Measurements from ENCODE around the gene IFNGR1.
"Not testable (repeated sequence)": the region's sequence is repeated elsewhere in the genome, so short reads cannot be mapped to it uniquely, and the experiment has no call there.

Gene IFNGR1

DNA sequence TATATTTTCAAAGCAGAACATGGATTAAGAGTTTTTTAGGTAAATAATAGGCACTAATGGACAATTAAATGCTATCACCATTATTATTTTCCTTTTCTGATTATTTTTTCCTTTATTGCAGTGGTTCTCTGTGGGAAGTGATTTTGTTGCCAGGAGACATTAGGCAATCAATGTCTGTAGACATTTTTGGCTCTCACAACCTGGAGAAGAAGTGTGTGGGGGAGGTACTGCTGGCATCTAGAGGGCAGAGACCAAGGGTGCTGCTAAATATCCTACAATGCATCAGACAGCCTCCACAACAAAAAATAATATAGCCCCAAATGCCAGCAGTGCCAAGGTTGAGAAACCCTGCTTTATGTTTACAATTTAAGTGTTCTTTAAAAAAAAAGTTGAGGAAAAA is 8.3 kb downstream of the IFNGR1 start:
- no peak for DNase-seq

DNA sequence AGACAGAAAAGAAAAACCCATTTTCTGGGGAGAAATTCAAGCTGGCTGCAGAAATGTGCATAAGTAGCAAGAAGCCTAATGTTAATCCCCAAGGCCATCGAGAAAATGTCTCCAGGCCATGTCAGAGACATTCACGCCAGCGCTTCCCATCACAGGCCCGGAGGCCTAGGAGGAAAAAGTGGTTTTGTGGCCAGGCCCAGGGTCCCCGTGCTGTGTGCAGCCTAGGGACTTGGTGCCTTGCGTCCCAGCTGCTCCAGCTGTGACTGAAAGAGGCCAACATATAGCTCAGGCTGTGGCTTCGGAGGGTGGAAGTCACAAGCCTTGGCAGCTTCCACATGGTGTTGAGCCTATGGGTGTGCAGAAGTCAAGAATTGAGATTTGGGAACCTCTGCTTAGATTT is 10.9 kb downstream of the IFNGR1 start:
- DNase-seq, result no peak

DNA sequence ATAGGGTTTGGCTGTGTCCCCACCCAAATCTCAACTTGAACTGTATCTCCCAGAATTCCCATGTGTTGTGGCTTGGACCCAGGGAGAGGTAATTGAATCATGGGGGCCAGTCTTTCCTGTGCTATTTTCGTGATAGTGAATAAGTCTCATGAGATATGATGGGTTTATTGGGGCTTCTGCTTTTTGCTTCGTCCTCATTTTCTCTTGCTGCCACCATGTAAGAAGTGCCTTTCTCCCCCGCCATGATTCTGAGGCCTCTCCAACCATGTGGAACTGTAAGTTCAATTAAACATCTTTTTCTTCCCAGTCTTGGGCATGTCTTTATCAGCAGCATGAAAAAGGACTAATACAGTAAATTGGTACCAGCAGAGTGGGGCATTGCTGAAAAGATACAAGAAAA is 11.7 kb downstream of the IFNGR1 start:
- not testable (repeated sequence) for DNase-seq

DNA sequence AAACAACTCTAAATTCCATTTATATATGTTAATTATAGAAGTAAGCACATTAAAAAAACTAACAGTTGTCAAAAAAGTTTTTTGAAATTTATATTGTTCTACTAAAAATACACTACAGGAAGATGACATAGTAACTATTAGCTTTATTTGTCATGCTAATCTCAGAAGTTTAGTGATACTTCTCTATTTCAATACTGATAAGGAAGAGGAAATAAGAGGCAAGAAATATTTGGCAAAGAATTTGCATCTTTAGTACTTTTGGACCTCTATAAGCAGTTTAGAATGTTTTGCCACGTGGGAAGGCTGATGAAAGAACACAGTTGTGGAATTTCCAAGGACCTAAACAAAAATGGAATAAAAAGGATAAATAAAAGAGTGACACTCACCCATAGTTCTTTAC is 12.6 kb downstream of the IFNGR1 start:
- no peak for DNase-seq

DNA sequence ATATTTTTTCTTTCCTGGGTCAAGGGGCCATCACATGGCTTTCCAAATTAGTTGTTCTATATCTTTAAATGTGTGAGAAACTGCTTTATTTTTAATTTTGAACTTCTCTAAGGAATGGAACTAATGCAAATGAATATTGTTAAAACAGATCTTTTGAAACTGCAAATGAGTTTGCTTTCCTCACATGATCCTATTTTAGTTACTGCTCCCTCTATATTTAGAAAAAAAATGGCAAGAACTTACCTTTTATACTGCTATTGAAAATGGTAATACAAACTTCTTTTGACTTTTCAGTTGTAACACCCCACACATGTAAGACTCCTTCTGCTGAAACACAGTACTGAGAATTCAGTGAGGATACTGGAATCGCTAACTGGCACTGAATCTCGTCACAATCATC is 15.9 kb downstream of the IFNGR1 start:
- no peak for DNase-seq

DNA sequence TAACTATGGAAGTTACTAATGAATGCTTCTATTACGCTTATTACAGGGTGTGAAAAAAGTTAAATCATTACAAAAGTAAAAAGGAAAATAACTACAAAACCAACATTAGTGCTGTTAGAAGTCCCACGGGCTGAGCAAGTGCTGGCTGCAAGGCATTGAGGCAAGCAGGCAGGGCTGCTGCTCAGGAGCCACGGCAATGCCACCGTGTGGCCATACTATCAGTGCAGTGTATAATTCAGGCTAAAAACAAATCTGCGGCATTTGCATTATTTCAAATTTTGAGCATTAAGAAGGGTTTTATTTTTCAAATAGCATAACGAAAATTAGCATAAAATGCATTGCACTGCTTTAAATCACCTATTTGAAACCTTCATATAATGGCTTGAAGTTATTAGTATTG is 17.1 kb downstream of the IFNGR1 start:
- DNase-seq, result no peak

DNA sequence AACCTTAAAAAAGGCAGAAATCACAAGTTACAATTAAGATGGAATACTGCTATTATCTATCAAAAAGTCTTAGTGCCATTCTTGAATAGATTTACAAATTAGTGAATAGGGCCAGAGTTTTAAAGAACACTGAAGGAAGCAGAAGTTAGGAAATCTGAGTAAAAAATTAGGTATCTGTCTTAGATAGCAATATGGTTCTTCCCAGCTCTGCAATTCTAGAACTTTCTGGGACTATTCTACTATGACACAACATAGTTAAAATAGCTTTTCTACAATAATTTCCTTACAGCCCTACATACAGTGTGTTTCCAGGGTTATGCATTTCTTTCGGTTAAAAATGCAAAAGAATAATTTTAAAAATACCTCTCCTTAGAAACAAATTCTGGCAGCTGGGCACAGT is 18.2 kb downstream of the IFNGR1 start:
- no peak for DNase-seq

DNA sequence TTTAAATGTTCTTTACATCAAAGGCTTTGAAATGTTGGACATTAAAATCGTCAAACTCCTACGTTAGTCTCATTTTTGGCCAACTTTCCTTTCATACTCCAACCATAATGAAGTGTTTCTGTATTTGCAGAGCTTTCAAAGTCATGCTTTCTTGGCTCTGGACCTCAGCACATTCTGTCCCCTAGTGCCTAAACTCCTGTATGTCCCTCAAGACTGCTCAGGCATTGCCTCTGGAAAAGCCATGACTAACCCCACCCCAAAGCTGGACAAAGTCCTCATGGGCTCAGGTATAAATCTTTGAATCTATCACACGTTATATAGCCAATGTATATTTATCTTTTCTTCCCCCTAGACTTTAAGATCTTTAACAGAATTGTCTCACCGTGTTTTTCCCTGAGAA is 18.9 kb downstream of the IFNGR1 start:
- DNase-seq, result no peak

DNA sequence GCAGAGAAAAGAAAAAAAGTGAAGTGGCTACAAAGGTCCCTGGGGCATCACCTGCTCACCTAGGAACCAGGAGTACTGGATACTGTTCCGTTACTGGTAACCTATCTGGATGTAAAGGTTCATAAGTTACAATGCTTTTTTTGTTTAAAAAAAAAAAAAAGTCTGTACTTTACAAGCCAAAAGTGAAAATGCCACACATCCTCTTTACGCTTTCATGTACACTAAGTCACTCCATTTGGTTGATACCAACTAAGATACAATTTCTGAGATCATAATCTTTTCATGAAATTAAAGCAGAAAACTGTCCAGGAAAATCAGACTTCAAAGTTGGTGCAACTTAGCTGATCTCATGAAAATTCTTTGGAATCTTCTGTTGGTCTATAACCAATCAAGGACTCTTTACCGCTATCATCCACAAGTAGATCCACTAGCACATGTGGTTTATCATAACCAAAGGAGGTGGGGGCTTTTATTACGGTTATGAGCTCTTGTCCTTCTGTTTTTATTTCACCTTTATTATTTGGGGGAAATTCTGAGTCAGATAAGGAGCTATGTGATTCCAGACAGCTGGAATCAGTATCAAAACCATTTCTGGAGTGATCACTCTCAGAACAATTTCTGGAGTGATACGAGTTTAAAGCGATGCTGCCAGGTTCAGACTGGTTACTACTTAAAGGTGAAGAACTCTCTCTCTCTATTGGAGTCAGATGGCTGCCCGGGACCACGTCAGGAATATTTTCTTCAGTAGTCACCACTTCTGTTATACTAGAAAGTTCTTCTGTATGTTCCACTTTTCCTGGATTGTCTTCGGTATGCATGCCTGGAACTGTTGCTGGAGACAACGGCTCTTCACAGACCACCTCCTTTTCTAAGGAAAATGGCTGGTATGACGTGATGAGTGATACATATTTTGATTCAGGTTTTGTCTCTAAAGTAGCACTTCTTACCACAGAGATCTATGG is 21.2 kb downstream of the IFNGR1 start:
- no peak for DNase-seq

DNA sequence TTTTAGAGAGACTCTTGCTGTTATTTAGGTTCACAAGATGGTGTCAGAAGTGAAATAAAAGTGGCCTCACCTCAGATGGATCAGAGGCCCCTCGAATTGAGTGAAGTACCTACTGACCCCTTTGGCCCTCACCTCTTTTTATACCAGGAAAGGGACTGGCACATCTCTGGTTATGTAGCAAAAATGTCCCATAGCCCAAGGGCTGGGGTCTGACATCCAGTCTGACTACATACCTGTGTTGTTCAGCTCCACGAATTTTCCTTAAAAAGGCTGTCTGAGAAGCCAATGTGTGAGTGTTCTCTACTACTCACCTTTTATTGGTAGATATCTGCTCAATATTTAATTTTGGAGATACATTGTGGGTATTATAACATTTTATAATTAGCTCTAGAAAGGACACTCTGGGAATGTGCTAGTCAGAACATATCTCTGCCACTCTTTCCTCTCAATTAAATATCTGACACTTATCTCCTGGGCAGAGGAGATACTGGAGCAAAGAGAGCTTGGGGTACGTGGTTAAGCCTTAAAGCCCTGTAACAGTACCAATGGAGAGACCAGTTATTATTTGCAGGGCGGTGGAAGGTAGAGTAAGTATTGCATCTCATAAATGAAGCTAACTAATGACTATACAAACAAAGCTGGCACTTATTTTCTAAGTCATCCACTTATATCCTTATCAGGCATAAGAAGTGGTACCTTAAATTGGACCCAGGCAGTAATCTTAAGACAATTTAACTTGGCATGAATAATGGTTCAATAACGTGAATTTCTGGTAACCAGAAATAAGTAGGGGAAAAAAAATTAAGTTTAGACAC is 25.7 kb downstream of the IFNGR1 start:
- no peak for DNase-seq

DNA sequence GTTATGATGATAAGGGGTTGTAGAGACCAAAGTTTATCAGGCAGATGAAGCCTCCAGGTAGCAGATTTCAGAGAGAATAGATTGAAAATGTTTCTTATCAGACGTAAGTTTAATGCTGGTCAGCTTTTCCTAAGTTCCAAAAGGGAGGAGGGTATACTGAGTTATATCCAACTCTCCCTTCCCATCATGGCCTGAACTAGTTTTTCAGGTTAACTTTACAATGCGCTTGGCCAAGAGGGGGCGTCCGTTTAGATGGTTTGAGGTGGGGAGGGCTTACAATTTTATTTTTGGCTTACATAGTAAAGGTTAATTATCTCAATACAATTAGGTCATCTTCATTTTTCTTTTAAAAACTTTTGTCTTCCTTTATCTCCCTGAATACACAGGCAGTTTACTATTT is 26.4 kb downstream of the IFNGR1 start:
- no peak for DNase-seq

DNA sequence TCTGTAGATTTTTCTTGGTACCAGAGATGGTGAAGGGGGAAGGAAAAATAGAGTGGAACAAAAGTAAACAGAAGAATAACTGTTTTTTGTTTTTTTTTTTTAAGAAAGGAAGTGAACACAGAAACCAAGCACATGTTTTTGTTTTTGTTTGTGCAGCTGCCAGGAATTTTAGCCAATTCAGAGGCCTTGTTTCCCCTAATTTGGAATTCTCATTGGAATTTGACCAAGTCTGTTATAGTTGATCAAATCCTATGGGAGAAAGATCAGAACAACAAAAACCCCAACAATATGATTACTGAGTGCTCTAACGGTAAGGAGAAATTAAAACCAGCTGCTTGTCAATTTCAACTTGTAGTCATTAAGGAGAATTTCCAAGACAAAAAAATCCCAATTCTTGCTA is 27.5 kb downstream of the IFNGR1 start:
- DNase-seq, result no peak

DNA sequence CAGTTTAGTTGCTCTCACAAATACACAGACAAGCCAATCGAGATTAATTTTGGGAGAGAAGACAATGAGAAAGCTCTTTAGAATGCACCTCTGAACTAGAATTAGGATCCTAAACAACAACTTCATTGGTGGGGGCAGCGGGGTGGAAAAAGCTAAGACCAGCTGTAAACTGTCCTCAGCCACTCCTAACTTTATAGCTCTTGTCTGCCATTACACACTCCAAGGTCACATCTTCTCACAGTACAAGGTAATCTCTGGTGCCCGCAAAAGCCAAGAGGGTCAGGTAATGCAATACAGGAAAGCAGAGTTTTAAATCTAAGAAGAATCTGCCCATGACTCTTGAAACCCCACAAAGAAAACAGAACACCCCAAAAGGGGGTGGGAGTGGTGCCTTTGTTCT is 27.9 kb downstream of the IFNGR1 start:
- DNase-seq, result no peak

DNA sequence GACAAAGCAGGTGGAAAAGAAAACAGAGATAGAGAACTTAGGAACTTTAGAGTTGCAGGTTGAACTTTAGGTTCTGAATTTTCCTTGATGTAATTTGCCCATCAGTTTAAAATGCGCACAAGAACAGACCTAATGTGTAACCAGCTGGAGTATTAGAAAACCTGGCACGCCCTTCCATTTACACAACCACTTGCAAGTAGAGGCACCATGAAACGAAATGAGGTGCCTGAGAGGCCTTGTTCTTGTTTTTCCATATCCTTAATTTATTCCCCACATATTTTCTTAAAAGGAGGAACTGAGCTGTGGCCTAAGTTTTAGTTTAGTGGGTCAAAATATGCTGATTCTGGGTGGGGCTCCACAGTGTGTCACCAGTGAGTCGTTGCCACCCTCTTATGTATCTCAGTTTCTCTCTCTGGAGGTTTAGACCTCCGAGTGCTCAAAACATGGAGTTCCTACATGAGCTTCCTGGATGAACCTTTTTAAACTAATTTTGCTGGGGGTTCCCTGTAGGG is 28.5 kb downstream of the IFNGR1 start:
- no peak for DNase-seq

DNA sequence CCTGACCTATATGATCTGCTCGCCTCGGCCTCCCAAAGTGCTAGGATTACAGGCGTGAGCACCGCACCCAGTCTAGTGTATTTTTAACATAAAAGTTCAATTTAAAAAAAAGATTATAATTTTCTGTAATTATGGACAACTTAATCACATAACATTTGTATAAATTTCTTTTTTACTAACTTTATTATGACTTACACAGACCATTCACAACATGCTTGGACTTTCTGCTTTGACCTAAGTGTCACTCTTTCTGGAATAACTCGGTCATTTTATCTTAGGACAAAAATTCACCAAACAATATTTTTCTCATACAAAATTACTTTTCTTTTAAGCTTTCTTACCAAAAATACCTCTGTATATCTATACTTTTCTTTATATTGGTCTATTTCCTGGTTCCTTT is 30.3 kb downstream of the IFNGR1 start:
- no peak for DNase-seq

DNA sequence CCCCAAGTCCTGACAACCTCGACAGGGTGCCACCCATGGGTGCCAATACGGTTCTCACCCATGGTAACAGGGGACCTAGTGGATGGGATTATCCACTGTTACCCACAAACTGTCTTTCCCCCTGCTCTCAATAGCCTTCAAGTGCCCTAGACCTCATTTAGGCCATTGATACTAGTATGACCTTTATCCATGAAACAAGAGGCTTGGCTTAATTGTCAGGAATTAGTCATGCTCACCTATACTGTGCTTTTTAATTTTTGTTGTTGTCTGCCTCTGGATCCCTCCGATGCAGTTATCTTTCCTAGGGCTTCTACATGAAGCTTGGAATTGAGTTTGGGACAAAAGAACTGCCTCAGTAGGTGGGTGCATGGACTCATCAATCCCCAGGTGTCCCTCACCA is 33.9 kb downstream of the IFNGR1 start:
- no peak for DNase-seq

DNA sequence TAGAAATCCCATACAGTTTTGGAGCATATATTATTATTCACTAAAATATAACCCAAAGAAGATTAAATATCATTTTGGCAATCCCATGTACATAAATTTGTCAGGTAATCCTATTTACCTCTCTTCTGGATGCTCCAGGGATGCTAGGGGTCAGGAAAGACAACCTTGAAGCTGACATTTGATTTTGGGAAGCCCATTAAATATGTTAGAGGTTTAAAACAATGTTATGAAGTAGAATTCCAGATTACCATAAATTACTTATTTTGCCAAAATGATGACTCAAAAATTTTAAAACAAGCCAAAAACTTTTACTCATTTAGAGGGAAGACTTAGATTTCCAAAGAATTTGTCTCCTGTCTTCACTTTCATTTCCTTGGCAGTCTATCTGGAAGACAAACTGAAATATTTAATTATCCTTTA is 36.5 kb downstream of the IFNGR1 start:
- no peak for DNase-seq

DNA sequence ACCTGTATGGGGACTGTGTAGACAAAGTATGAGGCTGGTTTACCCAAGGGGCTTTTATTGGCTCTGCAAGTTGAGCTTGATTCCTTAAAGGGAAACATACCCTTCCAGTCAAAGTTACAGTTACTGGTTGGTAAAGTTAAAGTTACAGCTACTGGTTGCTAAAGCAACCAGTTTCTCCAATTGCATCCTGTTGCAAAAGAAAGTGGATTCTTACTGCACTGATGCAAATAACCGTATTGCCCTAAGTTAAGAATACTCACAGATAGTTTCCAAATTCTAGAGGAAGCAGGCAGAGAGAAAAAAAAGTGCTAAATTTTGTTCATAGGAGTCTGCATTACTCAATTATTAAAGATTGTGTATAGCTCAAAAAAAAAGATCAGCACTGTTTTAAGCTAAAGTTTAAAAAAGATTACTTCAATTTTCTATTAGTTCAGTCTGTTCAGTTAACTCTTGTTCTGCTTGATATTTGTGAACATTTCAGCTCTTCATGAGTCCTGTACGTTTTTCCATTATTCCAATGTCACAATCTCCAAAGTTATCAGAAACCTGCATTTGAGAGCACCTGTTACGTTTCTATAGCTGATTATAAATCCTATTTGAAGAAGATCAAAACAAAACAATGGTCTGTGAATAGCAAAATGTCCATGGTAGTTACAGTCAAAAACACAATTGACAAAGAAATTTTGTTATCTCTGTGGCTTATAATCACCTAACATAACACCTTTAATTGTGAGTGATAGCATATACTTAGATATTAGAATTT is 37.1 kb downstream of the IFNGR1 start:
- no peak for DNase-seq

DNA sequence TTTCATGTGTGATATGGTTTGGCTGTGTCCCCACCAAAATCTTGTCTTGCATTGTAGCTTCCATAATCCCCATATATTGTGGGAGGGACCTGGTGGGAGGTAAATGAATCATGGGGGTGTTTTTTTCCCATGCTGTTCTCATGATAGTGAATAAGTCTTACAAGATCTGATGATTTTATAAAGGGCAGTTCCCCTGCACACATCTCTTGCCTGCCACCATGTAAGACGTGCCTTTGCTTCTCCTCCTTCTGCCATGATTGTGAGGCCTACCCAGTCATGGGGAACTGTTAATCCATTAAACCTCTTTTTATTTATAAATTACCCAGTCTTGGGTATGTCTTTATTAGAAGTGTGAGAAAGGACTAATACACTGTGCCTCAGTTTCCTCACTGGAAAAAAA is 41.6 kb downstream of the IFNGR1 start:
- DNase-seq, result no peak

DNA sequence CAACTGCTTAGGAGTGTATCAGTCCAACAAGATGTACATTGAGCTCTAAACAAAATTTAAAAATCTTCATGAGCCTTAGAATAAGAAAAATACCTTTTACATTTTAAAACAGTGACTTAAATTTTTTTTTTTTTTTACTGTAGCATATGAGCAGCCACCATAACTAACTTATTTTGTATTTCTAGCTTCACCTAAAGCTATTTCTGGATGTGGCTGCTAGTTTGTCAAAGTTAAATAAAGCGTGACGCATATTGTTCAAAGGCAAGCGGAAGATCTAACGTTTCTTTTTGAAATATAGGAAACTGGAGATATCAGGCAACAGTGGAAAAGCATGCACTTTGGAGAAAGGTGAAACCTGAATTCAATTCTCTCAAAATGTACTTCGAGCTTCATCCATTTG is 42.5 kb downstream of the IFNGR1 start:
- no peak for DNase-seq

DNA sequence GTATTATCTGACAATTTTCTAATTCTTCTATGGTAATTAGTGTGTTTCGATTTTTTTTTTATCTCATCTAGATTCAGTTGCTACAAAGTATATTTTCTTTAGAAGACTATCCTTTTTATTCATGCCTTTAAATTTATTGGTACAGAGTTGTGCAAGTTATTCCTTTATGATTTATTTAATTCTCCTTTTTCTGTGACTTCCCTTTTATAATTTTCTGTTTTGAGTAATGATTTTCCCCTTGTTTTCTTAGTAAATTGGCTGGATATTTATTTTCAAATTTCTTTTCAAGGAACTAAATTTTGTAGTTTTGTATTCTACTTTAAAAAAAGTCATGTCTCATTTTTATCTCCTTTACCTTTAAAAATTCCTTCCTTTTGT is 43.3 kb downstream of the IFNGR1 start:
- DNase-seq, result no peak

DNA sequence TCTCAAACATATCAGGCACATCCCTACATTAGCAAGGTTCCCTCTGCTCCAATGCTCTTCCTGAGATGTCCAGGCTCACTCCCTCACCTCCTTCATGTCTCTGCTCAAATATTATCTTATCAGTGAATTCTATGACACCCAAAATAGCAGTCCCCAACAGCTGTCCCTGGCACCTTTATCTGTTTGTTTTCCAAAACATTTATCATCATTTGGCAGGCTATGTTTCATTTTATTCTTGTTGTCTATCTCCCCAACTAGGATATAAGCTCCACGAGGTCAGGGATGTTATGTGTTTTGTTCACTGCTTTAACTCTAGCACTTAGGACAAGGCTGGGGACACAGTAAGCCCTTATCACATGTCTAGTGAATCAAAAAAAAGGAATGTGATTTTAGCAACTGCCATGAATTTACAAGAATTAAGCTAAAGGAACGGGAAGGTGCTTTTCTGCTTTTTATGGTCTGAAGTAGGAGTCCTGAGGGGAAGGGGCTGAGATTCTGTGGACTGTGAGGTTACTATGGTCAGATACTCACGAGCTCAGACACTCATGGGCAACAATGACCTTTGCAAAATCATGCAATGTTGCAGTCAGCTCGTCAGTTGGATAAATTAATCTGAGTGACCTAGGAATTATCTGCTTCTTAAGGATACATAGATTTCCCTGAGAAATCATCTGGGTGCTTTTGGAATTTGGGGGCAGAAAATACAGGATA is 43.9 kb downstream of the IFNGR1 start:
- DNase-seq, result no peak

DNA sequence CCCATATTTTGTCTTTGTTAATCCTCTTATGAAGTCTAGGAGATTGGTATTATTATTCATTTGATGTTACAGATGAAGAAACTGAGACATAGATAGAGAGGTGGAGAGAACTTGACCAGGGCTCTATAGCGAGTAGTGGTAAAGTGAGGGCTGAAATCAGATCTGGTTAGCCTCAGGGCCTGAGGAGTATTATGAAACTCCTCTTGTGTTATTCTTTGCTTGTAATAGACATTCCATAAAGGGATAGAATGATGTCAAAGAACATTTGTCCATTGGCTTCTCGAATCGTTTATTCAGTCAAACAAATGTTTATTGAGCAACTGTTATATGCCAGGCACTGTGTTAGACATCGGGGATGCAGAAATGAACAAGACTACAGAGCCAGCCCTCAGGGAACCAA is 45.7 kb downstream of the IFNGR1 start, which contains the start of gene IL22RA2:
Gene IL22RA2 (minus strand): TSS at position 144 of the 400 bp plus-strand sequence. CDS start 11,895 bp downstream, outside the sequence.
- DNase-seq, result no peak

Data from NCI-H1092 (cell line).